Epithelial cell of proximal tubule (primary cell): Measurements from ENCODE around the gene ATP6V0A1. TPM values are rescaled to one million over a fixed set of nuclear protein-coding genes. Genes with fewer than 3 reads are reported as not detected.

Experiments
- DNase-seq: peaks from one replicate; pipeline ENCODE4 v3.0.0-alpha.2; 2011; ENCODE audit warnings: low read depth
- H3K4me3 ChIP-seq: 2 replicates; pipeline ENCODE4 v1.5.1; 2011; ENCODE audit warnings: low read depth, mild to moderate bottlenecking, low read length
- CTCF ChIP-seq: conservative IDR thresholded peaks from 2 replicates; pipeline ENCODE4 v1.5.1; 2012; ENCODE audit warnings: low read depth, mild to moderate bottlenecking, low read length
- total RNA-seq: library from RNA; depleted of rRNA; stranded (reverse); fragments of >200 nt; gene quantifications from 2 replicates; pipeline ENCODE4 v1.2.3, GENCODE V29; 2015

ATP6V0A1 gene
- total RNA-seq, 1 donor from 2014 or later, result 32.3 TPM

GRCh38 chr17:42519546-42520491, 61.1 kb downstream of the ATP6V0A1 start:
- peak; percentile 88 for DNase-seq
- TF ChIP-seq CTCF, result no peak
- H3K4me3 ChIP-seq, result no peak overlapping the region

DNA sequence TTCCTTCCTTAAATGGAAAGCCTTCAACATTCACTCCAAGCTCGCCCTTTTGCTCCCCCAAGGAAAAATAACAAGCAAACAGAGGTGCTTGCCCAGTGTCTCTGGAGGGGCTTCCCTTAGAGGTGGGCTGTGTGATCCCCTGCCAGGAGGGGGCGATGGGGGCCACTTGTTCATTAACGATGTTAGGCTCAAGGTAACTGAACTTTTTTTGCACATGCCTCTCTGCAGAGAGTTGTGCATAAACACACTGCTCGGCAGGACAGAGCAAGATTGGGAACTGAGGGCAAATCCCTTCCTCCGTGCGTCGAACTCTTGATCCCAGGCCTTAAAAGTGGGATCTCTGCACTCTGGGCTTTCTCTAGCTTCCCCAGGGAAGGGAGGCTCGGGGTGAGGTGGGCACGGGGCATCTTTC, 61.9 kb downstream of the ATP6V0A1 start:
- peak; percentile 36 for TF ChIP-seq CTCF
- no peak for DNase-seq
- no peak overlapping the region for H3K4me3 ChIP-seq

DNA sequence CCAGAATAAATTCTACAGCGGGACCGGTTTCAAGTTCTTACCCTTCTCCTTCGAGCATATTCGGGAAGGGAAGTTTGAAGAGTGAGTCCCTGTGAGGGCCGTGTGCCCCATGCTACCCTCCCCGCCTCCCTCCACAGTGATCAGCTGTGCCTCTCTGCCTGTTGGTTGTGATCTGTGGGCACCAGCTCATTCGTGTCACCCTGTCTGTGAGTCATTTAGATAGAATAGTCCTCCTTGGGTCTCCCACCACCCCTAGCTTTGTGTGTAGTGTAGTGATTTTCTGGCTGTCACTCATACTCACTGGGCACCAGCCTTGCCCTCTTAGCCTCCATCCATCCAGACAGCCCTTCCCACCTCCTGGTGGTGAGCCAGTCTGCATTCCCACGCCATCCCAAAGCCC, 62.4 kb downstream of the ATP6V0A1 start:
- no peak for TF ChIP-seq CTCF
- DNase-seq, result no peak
- H3K4me3 ChIP-seq, result no peak overlapping the region

DNA sequence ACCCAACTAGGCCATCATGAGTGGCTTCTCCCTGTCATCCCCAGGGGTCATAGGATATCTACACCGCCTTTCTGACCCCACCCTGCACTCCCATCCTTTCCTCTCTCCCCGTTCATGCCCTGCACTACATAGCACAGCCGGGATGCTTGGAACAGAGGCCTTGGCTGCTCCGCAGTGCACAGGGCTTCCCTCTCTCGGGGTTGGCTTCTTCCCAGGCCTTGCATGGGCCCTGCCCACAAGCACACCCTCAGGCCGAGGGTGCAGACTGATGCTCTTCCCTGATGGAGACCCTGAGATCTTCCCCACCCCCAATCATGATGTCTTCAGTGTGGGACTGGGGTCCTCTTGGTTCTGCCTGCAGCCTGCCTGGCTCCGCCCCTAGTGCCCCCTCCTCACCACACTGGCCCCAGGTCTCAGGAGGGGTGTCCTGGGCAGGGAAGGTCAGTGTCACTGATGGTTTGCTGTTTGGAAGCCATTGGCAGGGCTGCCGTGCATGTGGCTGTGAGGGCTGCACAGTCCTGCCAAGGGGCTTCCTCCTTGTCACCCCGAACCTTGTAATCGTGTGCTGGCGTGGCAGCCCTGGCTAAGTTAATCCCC, 63.1 kb downstream of the ATP6V0A1 start:
- no peak overlapping the region for H3K4me3 ChIP-seq
- DNase-seq, result no peak
- TF ChIP-seq CTCF, result no peak

- no peak for TF ChIP-seq CTCF
- no peak overlapping the region for H3K4me3 ChIP-seq
- no peak for DNase-seq
Observed at GRCh38 chr17:42522263-42522790, 63.6 kb downstream of the ATP6V0A1 start.

DNA sequence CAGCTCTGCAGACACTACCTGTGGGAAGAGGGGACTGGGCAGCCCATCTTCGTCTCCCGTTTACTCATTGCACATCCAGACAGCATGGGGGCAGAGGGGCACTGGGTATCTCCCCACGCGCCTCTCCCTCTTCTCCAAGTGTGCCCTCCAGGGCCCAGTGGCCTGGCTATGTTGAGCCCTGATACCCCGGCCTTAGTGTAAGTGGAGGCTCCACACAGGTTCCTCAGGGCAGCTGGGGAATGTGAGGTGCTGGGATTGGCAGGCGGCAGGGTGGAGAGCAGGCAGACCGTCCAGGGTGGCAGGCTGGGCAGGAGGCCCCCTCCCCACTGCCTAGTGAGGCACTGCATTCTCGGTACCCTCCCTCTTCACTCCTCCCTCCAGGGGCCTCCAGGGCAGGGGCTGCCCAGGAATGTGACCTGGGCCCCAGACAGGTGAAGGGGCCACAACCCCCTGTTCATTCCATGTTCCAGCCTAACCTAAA, 64.2 kb downstream of the ATP6V0A1 start:
- DNase-seq, result no peak
- no peak overlapping the region for H3K4me3 ChIP-seq
- TF ChIP-seq CTCF, result no peak
